Activated T-helper 1 cell treated with anti-CD3 and anti-CD28 coated beads, Interleukin-2, amount 50 U/mL, for 16 hours (primary cell): ENCODE data around the gene CLTB.

ENCODE experiments used
- DNase-seq, 2 donors: peaks; one replicate each; pipeline ENCODE4 v3.0.0-alpha.2; 2020; ENCODE audit warnings: low read depth in 1 of 2, low spot score in 1 of 2

CLTB gene

DNA sequence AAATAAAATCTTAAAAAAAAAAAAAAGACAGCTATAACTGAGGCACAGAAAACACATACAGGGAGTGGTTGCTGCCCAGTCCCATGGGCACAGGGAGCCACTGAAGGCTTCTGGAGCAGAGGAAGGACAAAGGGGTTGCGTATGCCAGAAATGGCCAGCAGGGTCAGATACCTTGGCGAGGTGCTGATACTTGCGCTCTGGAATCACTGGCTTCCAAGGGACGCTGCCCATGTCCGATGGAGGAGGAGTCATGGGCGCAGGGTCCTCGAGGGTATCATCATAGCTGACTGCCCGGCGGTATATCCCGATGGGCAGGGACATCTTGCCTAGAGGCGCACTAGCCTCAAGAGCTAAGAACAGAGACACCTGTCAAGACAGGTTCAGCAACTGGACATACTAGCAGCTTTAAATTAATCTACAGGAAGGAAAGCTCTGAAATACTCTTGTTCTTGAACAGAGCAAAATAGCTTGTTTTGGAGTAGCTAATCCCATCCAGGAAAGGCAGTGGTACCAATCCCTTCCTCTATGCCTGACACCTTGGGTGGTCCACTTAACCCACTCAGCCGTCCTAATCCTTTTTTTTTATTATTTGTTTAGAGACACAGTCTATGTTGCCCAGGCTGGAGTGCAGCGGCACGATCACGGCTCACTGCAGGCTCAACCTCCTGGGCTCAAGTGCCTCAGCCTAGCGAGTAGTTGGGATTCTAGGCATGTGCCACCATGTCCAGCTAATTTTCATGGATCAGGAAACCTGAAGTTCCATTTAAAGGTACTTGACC, 60.8 kb downstream of the CLTB start:
- DNase-seq, result no peak

DNA sequence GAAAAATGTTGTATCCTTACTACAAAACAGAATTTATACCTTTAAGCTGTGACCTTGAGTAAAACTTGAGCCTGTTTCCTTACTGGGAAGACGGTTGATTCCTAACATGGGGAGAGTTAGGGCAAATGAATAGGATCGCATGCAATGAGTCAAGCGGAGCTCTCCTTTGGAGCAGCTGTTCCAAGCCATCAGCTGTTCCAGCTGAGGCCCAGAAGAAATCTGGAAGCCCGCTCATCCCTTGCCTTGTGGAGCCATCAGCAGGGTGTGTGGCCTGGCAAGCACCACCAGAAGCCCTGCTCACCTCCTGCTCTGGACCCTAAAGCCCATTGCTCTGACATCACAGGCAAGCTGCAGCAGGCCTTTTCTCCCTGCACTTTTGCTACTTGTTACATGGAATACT, 62.8 kb downstream of the CLTB start:
- no peak for DNase-seq

DNA sequence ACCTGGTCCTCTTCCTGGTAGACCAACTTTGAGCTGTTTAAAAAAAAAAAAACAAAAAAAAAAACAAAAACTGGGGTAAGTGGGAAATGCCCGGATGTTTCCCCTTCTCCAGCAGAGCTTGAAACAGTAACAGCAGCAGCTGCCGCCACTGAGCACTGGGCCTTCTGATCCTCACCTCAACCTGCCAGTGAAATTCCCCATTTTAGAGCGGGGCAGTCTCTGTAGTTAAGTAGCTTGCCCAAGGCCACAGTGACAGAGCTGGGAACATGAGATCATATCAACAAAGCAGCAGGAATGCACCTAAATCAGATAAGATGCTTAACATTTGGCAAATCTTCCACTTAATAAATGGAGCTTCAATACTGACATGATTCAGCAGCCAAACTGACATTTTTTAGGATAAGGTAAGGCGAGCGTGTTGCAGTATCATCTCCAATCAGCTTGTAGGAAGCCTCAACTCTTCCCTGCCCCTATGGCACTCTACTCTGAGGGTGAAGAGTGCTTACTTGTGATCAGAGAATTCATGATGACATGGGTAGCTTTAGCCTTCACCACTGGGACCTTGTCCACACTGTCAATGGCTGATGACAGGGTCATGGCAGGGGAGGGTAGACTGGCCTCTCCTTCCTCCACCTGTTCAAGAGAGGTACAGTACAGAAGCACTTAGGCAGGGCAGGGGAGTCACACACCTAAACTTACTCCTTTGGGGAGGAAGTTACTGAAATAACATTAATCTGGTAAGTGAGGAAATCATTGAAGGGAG, 64.0 kb downstream of the CLTB start:
- no peak for DNase-seq

DNA sequence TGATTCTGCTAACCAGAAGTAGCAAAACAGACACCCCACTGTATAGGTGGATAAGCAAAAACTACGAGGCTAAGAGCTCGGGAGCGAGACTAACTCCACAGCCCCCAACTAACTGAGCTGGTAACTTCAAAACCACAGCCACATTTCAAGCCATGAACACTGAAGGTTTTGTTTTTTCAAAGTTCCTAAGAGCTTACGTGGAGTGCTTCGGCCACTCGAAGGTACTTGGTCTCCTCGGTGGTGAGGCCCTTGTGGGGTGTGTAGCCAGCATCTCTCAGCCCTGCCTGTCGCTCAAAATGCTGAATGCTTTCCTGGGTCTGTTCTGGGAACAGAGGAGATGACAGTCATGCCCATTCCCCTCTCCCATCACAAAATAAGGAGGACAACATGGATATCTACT, 65.9 kb downstream of the CLTB start:
- DNase-seq, result no peak

DNA sequence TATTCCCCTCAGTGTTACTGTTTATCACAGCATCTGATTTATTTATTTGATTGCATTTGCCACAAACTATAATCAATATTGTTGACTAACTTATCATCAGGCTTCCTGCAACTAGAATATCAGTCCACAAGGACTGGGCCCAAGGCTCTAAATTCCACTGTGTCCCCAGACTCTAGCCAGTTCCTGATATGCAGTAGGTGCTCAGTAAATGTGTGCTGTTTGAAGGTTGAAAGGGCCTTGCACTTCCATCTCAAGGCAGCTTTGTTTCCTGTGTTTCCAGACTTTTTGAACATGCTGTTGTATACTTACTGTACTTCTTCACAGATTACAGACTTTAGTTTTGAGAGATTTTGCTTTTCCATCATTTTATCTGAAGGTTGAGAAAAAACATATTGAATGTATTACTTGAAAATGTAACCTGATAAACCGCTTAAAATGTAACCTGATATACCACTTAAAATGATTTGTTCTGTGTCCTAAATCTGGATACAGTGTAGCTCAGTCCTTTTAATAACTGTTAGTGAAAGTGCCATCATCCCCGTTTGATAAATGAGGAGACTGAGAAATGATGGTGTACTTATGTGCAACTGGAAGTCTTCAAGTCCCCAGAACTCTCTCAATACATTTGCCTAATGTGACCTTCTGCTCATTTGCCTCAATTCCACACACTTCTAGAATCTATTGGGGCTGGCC, 73.4 kb downstream of the CLTB start:
- no peak for DNase-seq
